IMR-90 (cell line): ENCODE measurements around the gene IGHMBP2. TPM values are rescaled to one million over a fixed set of nuclear protein-coding genes. Genes with fewer than 3 reads are reported as not detected.
"Not testable (repeated sequence)": the region's sequence is repeated elsewhere in the genome, so short reads cannot be mapped to it uniquely, and the experiment has no call there.

Source experiments
- ATAC-seq: fragments of 200-7000 bp; cut with Tn5 transposase; 2 replicates; pipeline ENCODE4 v1.9.1; 2020; ENCODE audit warnings: low read depth, mild to moderate bottlenecking, moderate library complexity
- BruUV-seq: library from RNA; stranded (reverse); fragments of 400-500 nt; replicated peaks from 2 replicates; lab custom pipeline; 2021; lab: Mats Ljungman, UMichigan
- CTCF ChIA-PET: fragments of 300-600 bp; formaldehyde crosslinking; extraction: SDS; loops from one replicate; lab custom pipeline; 2021; ENCODE audit warnings: antibody characterized with exemption; lab: Yijun Ruan, JAX
- POLR2A ChIA-PET: fragments of 300-600 bp; sonication (Branson Sonifier 250); formaldehyde crosslinking; loops from one replicate; lab custom pipeline; 2022; ENCODE audit warnings: antibody characterized with exemption; ENCODE audit not compliant: unreplicated experiment; lab: Charles Lee
- DNase-seq: peaks from one replicate; pipeline ENCODE4 v3.0.0; 2013
- H2AFZ ChIP-seq: replicated peaks from 2 replicates; pipeline ENCODE3; 2013; ENCODE audit warnings: low read length, mild to moderate bottlenecking; ENCODE audit not compliant: poor library complexity
- H2AK5ac ChIP-seq: 2 replicates; pipeline ENCODE4 v1.6.1; 2013; ENCODE audit warnings: low read depth, low read length, inconsistent platforms
- H2AK9ac ChIP-seq: replicated peaks from 2 replicates; pipeline ENCODE3; 2013; ENCODE audit warnings: mild to moderate bottlenecking, low read depth, low read length, moderate library complexity; ENCODE audit not compliant: poor library complexity
- H2BK120ac ChIP-seq: 2 replicates; pipeline ENCODE4 v1.6.1; 2013; ENCODE audit warnings: low read depth, low read length, inconsistent platforms
- H2BK15ac ChIP-seq: 3 replicates; pipeline ENCODE4 v1.6.1; 2013; ENCODE audit warnings: low read depth, low read length, inconsistent platforms
- H2BK20ac ChIP-seq: 2 replicates; pipeline ENCODE4 v1.6.1; 2013; ENCODE audit warnings: low read depth, mild to moderate bottlenecking, inconsistent platforms, low read length, moderate library complexity
- H2BK5ac ChIP-seq: 2 replicates; pipeline ENCODE4 v1.6.1; 2013; ENCODE audit warnings: mild to moderate bottlenecking, low read depth, low read length, inconsistent platforms; ENCODE audit not compliant: poor library complexity, severe bottlenecking
- H3K14ac ChIP-seq: replicated peaks from 2 replicates; pipeline ENCODE4 v1.6.1; 2013; ENCODE audit warnings: low read depth, low read length, inconsistent platforms
- H3K18ac ChIP-seq: 2 replicates; pipeline ENCODE4 v1.6.1; 2013; ENCODE audit warnings: low read depth, low read length, control low read depth
- H3K23ac ChIP-seq: 2 replicates; pipeline ENCODE4 v1.6.1; 2013; ENCODE audit warnings: low read depth, low read length, inconsistent platforms
- H3K27ac ChIP-seq: 2 replicates; pipeline ENCODE4 v1.5.1; 2013; ENCODE audit warnings: mild to moderate bottlenecking, control low read depth, low read length; ENCODE audit not compliant: insufficient read depth
- H3K27me3 ChIP-seq: 2 replicates; pipeline ENCODE4 v1.6.1; 2013; ENCODE audit warnings: low read length; ENCODE audit not compliant: control insufficient read depth, insufficient read depth
- H3K36me3 ChIP-seq: 2 replicates; pipeline ENCODE4 v1.6.1; 2013; ENCODE audit warnings: low read length, mixed read lengths; ENCODE audit not compliant: control insufficient read depth, insufficient read depth
- H3K4ac ChIP-seq: 2 replicates; pipeline ENCODE4 v1.6.1; 2013; ENCODE audit warnings: low read depth, low read length, inconsistent platforms
- H3K4me1 ChIP-seq: 2 replicates; pipeline ENCODE4 v1.6.1; 2013; ENCODE audit warnings: low read length, mixed read lengths; ENCODE audit not compliant: control insufficient read depth, insufficient read depth
- H3K4me2 ChIP-seq: 2 replicates; pipeline ENCODE4 v1.6.1; 2013; ENCODE audit warnings: low read depth, mild to moderate bottlenecking, control low read depth, low read length, moderate library complexity
- H3K4me3 ChIP-seq: 2 replicates; pipeline ENCODE4 v1.5.1; 2013; ENCODE audit warnings: low read depth, mild to moderate bottlenecking, control low read depth, low read length, moderate library complexity; ENCODE audit not compliant: insufficient read depth
- H3K56ac ChIP-seq: 2 replicates; pipeline ENCODE4 v1.6.1; 2013; ENCODE audit warnings: low read length, inconsistent platforms; ENCODE audit not compliant: insufficient read depth; ENCODE audit errors: extremely low read depth
- H3K79me1 ChIP-seq, 2 experiments: 2 replicates each; pipeline ENCODE4 v1.6.1; 2013; ENCODE audit warnings: low read length in 2 of 2, inconsistent platforms in 1 of 2, low read depth in 1 of 2
- H3K9ac ChIP-seq: 2 replicates; pipeline ENCODE4 v1.6.1; 2013; ENCODE audit warnings: low read depth, low read length, control low read depth
- H3K9me1 ChIP-seq: 2 replicates; pipeline ENCODE4 v1.6.1; 2013; ENCODE audit warnings: low read length, inconsistent platforms; ENCODE audit not compliant: insufficient read depth
- H3K9me3 ChIP-seq: 2 replicates; pipeline ENCODE4 v1.6.1; 2013; ENCODE audit warnings: low read length; ENCODE audit not compliant: control insufficient read depth, insufficient read depth
- H4K20me1 ChIP-seq: 2 replicates; pipeline ENCODE4 v1.6.1; 2013; ENCODE audit warnings: low read length, inconsistent platforms; ENCODE audit not compliant: insufficient read depth
- H4K5ac ChIP-seq: 2 replicates; pipeline ENCODE4 v1.6.1; 2013; ENCODE audit warnings: mild to moderate bottlenecking, low read depth, low read length, control low read depth
- H4K8ac ChIP-seq, 2 experiments: 2 replicates each; pipeline ENCODE4 v1.6.1; 2013; ENCODE audit warnings: low read depth in 2 of 2, low read length in 2 of 2, control low read depth in 1 of 2, inconsistent platforms in 1 of 2
- H4K91ac ChIP-seq: 2 replicates; pipeline ENCODE4 v1.6.1; 2013; ENCODE audit warnings: low read depth, low read length, inconsistent platforms; ENCODE audit not compliant: insufficient read depth
- MAFK ChIP-seq: IDR thresholded peaks from 2 replicates; pipeline ENCODE4 v1.6.1; 2012; ENCODE audit warnings: low read depth, low read length, improper control_type of control experiment
- MAZ ChIP-seq: IDR thresholded peaks from 2 replicates; pipeline ENCODE4 v1.6.1; 2012; ENCODE audit warnings: low read depth, mild to moderate bottlenecking, low read length, improper control_type of control experiment, moderate library complexity, borderline replicate concordance
- RCOR1 ChIP-seq: IDR thresholded peaks from 2 replicates; pipeline ENCODE4 v1.6.1; 2012; ENCODE audit warnings: mild to moderate bottlenecking, low read length, improper control_type of control experiment; ENCODE audit not compliant: insufficient replicate concordance
- WGBS, 2 experiments: methylation state at CpG; one replicate each; pipeline versions ENCODE4 v1.1.5 to v1.1.7; 2013; ENCODE audit warnings: missing lambda C conversion rate in 2 of 2; ENCODE audit not compliant: insufficient read length in 1 of 2; ENCODE audit errors: extremely low coverage in 2 of 2; 5-methylcytosine and 5-hydroxymethylcytosine counted together
- dilution Hi-C: fragments of 300-500 bp; cut with HindIII; formaldehyde crosslinking; loops from one replicate; pipeline ENCODE4 v1.14.3; 2018; ENCODE audit warnings: low sequenced_read_pairs; ENCODE audit not compliant: unreplicated experiment
- in situ Hi-C: fragments of 300-500 bp; cut with MboI; formaldehyde crosslinking; loops from 3 replicates; pipeline ENCODE4 v1.14.3; 2019; ENCODE audit warnings: low sequenced_read_pairs, inconsistent platforms, mixed read lengths
- intact Hi-C: fragments of 100-400 bp; cut with micrococcal nuclease; formaldehyde crosslinking; loops from 2 replicates; pipeline ENCODE4 v1.10.0; 2022
- polyA plus RNA-seq, 3 experiments: library from polyadenylated mRNA; depleted of rRNA; stranded (reverse); fragments of >200 nt; gene quantifications; 2 replicates each; pipeline ENCODE4 v1.2.3, GENCODE V29; 2012; ENCODE audit warnings: low replicate concordance in 1 of 3
- total RNA-seq: library from RNA; depleted of rRNA; stranded (reverse); fragments of >200 nt; gene quantifications from 2 replicates; pipeline ENCODE4 v1.2.3, GENCODE V29; 2012

Gene IGHMBP2
- total and polyA plus RNA-seq, 2 of the 4 experiments (the other 2 are of a cell fraction), result 4.5 to 11.1 TPM

DNA sequence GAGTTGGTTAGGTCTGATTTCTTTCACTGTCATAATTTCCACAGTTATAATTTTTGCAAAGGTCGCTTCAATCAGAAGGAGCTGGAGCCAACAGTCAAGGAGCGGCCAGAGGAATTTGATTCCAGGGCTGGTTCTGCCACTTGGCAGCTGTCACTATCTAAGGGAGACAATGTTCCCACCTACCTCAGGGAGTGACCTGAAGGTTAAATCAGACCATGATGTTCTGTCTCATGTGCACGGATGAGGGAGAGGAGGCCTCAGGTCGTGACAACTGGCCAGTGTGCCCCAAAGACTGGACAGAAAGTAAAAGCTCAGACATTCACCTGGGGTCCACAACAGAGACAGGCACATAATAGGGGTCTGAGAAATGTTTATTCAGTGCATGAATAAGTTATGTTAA lies 69.5 kb downstream of the IGHMBP2 start:
- no peaks in the 10 kb centered on the region; the same call in 1 of the 2 replicates for H3K9me3 ChIP-seq
- H3K4me1 ChIP-seq, result peaks cover 2% of the 10 kb centered on the region; the same call in 1 of the 2 replicates
- no peak overlapping the region for H4K8ac ChIP-seq
- POLR2A ChIA-PET, result no interaction called here
- no peak overlapping the region for H3K4me3 ChIP-seq
- H2BK20ac ChIP-seq, result no peak overlapping the region
- BruUV-seq, result no TSS peak
- 20% methylated on average over 1 of the region's 4 CpGs; no CpG with 5 or more reads in 1 of the 2 experiments for WGBS, 2 experiments
- H3K9ac ChIP-seq, result no peak overlapping the region
- H3K23ac ChIP-seq, result no peak overlapping the region
- no peak overlapping the region for H3K4ac ChIP-seq
- no peak overlapping the region for H3K18ac ChIP-seq
- in situ Hi-C loops, result no loop called here
- no peak overlapping the region for H3K56ac ChIP-seq
- ATAC-seq (no peak), DNase-seq (no peak)
- H3K14ac ChIP-seq, result no peak overlapping the region
- no peak for TF ChIP-seq MAZ
- TF ChIP-seq MAFK, result no peak
- no peak for TF ChIP-seq RCOR1
- no peak overlapping the region for H2AK5ac ChIP-seq
- H4K91ac ChIP-seq, result no peak overlapping the region
- H2AK9ac ChIP-seq, result no peak overlapping the region
- no peak overlapping the region for H2BK15ac ChIP-seq
- no peak overlapping the region for H3K4me2 ChIP-seq
- no peak overlapping the region for H2BK120ac ChIP-seq
- H3K36me3 ChIP-seq, result no peaks in the 10 kb centered on the region
- dilution Hi-C loops, result no loop called here
- no peaks in the 10 kb centered on the region for H3K79me1 ChIP-seq
- intact Hi-C loops, result no loop called here
- no peak overlapping the region for H2AFZ ChIP-seq
- no peak overlapping the region for H2BK5ac ChIP-seq
- no peak overlapping the region for H3K27ac ChIP-seq
- H4K5ac ChIP-seq, result no peak overlapping the region
- no peaks in the 10 kb centered on the region for H3K9me1 ChIP-seq
- H4K20me1 ChIP-seq, result no peaks in the 10 kb centered on the region
- peaks cover 46% of the 10 kb centered on the region for H3K27me3 ChIP-seq
- CTCF ChIA-PET, result interaction anchor here (0.5 kb wide), 1 partner anchor 156 kb away, joined by 3 read pairs; no protein-coding TSS in a partner anchor

DNA sequence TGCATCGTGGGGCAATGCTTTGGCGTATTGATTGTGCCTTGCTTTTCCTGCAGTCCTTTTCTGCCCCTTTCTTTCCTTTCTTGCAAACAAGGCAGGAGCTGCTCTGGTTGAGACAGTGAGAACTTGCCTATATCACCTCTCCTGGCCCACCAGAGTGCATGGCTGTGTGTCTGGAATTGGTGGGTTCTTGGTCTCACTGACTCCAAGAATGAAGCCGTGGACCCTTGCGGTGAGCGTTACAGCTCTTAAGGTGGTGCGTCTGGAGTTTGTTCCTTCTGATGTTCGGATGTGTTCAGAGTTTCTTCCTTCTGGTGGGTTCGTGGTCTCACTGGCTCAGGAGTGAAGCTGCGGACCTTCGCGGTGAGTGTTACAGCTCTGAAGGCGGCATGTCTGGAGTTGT lies 70.0 kb downstream of the IGHMBP2 start:
- H3K9me1 ChIP-seq, in situ Hi-C loops, H4K8ac ChIP-seq, H2AK9ac ChIP-seq, H4K5ac ChIP-seq, H3K9ac ChIP-seq, H3K4ac ChIP-seq, H2AK5ac ChIP-seq, POLR2A ChIA-PET, ATAC-seq, intact Hi-C loops, BruUV-seq, H3K4me1 ChIP-seq, H4K91ac ChIP-seq, DNase-seq, H2BK20ac ChIP-seq, H3K4me2 ChIP-seq, H3K18ac ChIP-seq, H3K9me3 ChIP-seq, H3K14ac ChIP-seq, H3K4me3 ChIP-seq, H3K27ac ChIP-seq, H2BK15ac ChIP-seq, H3K56ac ChIP-seq, H3K36me3 ChIP-seq, H3K23ac ChIP-seq, H2BK120ac ChIP-seq, H3K79me1 ChIP-seq, H2BK5ac ChIP-seq, H4K20me1 ChIP-seq, H2AFZ ChIP-seq, dilution Hi-C loops: not testable (repeated sequence)
- WGBS, 2 experiments, result 75% methylated on average over 2 of the region's 12 CpGs; no CpG with 5 or more reads in 1 of the 2 experiments
- peaks cover 49% of the 10 kb centered on the region for H3K27me3 ChIP-seq
- CTCF ChIA-PET, result interaction anchor here (0.5 kb wide), 1 partner anchor 156 kb away, joined by 3 read pairs; no protein-coding TSS in a partner anchor
